Uterus (tissue), 2 donors: ENCODE data around the gene TSFM.

Experiments
- POLR2A ChIP-seq, 2 donors: fragments of 450-650 bp; IDR thresholded peaks; one replicate each; pipeline ENCODE4 v1.6.1; 2016; ENCODE audit warnings: antibody characterized with exemption in 2 of 2, mild to moderate bottlenecking in 1 of 2, moderate library complexity in 1 of 2
- TF ChIP-seq, protein P1 (sequence below), 4 experiments: fragments of 200-600 bp in 2 of 4; fragments of 450-650 bp in 2 of 4; sonication (generic) in 2 of 4; IDR thresholded peaks; one replicate each; pipeline ENCODE4 v1.5.1; 2016 to 2019; ENCODE audit warnings: antibody characterized with exemption in 4 of 4, mild to moderate bottlenecking in 2 of 4, moderate library complexity in 1 of 4

DNA sequence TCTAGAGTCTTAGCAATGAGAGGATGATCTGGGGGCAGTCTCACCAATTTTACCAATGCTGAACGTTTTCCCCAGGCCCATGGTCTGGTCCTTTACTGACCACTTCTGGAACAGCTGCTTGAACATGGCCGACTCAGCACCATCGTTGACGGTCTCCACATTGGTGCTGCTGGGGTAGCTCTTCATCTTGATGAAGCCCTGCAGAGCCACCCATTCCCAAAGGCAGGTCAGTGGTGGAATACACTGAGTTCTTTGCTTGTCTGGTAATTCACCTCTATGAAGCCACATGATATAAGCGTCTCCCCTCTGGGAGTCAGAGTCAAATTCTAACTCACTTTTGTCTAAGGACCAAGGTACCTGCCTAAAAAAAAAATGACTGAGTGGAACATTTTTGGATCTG lies 25.8 kb downstream of the TSFM start:
- TF ChIP-seq, protein P1, sequence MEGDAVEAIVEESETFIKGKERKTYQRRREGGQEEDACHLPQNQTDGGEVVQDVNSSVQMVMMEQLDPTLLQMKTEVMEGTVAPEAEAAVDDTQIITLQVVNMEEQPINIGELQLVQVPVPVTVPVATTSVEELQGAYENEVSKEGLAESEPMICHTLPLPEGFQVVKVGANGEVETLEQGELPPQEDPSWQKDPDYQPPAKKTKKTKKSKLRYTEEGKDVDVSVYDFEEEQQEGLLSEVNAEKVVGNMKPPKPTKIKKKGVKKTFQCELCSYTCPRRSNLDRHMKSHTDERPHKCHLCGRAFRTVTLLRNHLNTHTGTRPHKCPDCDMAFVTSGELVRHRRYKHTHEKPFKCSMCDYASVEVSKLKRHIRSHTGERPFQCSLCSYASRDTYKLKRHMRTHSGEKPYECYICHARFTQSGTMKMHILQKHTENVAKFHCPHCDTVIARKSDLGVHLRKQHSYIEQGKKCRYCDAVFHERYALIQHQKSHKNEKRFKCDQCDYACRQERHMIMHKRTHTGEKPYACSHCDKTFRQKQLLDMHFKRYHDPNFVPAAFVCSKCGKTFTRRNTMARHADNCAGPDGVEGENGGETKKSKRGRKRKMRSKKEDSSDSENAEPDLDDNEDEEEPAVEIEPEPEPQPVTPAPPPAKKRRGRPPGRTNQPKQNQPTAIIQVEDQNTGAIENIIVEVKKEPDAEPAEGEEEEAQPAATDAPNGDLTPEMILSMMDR (IDR thresholded peaks at IDR 0.05): no peak
- no peak for TF ChIP-seq POLR2A (IDR thresholded peaks at IDR 0.05)
